ENCODE measurements around the gene BRINP2.

Gene BRINP2

DNA sequence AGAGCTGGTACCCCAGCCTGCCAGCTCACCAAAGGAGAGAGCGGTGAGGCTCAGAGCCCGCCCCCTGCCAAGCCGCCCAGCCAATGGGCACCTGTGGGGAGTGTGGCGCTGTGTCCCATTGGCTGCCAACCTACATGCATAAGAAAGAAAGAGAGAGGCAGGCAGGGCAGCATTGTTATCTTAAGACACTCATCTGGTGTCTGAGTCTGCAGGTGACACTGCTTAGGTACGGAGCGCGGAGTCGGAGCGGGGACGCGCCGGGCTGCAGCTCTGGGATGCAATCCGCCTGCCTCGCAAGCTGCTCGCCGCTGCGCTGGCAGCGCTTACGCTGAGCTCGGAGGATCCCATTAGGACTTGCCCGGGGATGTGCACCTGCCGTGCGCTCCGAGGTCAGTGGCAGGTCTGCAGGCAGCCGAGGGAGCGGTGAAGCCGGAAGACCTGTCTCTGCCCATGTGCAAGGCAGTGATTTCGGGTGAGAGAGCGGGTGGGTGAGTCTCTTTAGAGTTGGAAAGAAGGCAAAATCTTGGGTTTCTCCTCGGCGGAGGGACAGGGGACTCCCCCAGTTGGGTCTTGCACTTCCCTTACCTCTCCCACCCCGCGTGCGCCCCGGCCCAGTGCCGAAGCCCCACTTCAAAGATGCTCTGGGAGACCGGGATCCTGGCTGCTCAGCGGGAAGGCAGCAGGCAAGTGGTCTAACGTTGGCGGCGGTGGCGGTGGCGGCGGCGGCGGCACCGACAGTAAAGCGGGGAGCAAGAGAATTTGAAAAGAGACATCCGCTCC, at the start of gene BRINP2:
BRINP2 (plus strand) TSS at position 203 of the 780 bp plus-strand sequence. CDS start 58,919 bp downstream, outside the sequence.
- no peak for DNase-seq

GRCh38 chr1:177122461-177123251, 48.1 kb upstream of the BRINP2 start:
- DNase-seq: no peak

- no peak for DNase-seq
Measured at GRCh38 chr1:177124577-177125278, 46.0 kb upstream of the BRINP2 start.

DNA sequence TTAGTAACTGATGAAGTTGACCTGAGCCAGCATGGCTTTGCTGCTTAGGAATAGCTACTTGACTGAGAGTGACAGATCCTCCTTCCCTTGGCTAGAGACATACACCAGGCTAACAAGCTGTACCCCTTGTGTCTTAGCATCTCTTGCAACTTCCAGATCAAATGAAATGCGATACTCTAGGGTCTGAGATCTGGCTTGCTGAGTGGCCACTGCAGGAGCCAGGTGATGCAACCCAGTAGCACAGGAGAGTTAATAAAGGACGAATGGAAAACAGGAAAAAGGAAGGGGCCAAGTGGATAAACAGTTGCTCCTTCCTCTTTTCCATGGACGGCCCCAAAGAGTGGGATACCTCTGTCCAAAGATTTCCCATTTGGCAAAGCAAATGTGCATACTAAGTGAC, 44.5 kb upstream of the BRINP2 start:
- DNase-seq: no peak

DNA sequence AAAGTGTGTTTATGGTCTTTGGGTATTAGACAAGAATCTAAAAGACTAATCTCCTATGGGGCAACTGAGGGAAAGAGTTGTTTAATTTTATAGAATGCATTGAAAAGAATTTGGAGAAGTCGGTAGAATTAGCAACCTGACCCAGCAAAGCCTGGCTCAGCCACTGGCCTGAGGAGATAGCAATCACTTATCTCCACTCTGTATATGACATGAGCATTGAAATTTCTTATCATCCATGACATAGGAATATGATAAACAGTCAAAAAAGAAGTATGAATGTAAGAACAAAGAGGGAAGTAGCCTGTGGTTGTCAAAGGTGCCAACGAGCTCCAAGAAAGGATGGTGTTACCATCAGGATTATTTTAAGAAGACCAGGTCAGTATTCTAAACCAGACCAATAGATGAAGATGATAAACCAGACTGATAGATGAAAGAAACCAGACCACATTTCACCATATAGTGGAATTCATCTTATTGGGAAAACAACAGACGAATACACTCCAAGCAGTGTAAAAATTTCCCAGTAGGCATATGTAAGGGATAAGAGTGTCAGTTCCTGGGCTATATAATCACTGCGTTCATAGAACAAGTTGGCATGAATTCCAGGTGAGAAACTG, 42.0 kb upstream of the BRINP2 start:
- no peak for DNase-seq

GRCh38 chr1:177130451-177130945, 40.3 kb upstream of the BRINP2 start:
- DNase-seq: no peak

- DNase-seq: no peak
Measured at GRCh38 chr1:177131723-177132122, 39.0 kb upstream of the BRINP2 start.

GRCh38 chr1:177132141-177132540, 38.6 kb upstream of the BRINP2 start:
- DNase-seq: no peak

GRCh38 chr1:177133977-177134538, 36.7 kb upstream of the BRINP2 start:
- no peak for DNase-seq

- no peak for DNase-seq
Measured at GRCh38 chr1:177135250-177135649, 35.5 kb upstream of the BRINP2 start.

- no peak for DNase-seq
Measured at GRCh38 chr1:177137814-177138213, 32.9 kb upstream of the BRINP2 start.

GRCh38 chr1:177138347-177138746, 32.4 kb upstream of the BRINP2 start:
- no peak for DNase-seq

- DNase-seq: no peak
Measured at GRCh38 chr1:177142010-177142409, 28.7 kb upstream of the BRINP2 start.

DNA sequence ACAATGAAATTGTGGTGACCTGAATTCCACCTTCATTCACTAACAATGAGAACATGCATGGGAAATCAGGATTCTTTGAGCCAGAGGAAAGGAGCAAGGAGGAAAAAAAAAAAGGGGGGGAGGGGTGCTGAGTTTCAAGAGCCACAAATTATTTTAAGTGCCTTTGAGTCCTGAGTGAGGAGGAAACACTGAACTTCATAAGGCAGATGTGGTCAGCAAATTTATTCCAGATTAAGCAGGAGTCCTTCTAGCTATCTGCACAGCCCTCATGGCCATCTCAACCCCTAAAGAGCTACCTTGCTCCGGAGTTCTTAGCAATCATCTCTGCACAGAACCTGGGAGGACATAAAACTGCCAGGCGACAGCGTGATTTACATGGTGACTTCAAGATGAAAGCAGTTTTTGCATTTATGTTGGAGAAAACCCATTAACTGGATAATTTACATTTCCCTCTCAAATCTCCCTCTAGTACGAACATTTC, 27.9 kb upstream of the BRINP2 start:
- no peak for DNase-seq

DNA sequence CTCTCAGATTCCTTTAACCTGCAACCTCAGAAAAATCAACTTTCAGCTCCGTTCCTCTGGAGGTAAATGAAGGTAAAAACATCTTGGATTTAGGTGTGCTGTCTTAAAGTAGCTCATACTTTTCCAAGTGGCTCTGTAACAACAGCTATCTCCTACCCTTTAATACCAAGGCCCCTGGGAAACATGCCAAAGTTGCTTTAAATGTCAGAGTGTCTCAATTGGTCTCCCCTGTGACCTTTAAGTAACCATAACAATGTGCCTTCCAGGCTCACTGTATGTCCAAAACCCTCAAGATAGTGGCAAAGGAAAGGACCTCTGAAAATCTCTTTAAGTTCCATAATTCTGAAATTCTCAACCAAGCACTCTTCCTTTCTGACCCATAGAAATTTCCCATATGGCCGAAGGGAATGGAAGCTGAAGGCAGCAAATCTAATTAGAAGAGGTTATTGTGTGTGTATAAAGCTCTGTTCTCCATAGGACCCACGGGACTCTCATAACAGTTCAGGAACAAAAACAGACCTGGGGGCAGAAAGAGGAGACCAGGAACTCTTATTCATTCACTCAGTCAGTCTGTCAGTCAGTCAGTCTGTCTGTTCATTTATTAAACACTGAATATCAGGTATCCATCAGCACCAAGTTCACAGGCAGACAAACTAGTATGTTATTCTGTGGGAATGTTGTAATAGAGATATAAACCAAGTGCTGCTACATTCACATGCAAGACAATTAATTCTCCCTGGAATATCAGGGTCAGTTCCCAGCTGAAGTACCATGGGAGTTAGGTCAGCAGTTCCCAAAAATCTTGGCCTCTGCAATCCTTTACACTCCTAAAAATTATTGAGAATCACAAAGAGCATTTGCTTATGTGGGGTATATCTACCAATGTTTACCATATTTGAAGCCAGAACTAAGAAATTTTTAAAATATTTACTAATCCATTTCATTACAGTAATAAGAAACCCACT, 25.4 kb upstream of the BRINP2 start:
- DNase-seq: no peak

- no peak for DNase-seq
Measured at GRCh38 chr1:177146499-177146898, 24.3 kb upstream of the BRINP2 start.

DNA sequence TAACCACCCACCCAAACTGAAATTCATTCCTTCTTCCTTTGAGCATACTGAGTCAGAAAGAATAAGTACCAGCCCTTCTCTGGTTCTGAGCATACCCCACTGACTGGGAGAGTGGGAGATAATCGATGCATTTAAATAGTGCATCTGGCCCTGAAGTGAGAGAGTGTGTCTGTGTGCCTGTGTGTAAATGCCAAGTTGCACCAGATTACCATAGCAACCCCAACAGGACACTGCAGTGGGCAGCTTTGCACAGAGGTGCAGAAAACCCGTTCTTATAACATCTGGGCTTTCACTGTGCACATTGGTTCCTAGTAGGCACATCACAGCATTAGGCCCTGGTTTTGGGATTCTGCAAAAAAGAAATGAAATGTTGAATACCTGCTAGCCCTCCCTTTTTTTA, 8.5 kb upstream of the BRINP2 start:
- DNase-seq: no peak

DNA sequence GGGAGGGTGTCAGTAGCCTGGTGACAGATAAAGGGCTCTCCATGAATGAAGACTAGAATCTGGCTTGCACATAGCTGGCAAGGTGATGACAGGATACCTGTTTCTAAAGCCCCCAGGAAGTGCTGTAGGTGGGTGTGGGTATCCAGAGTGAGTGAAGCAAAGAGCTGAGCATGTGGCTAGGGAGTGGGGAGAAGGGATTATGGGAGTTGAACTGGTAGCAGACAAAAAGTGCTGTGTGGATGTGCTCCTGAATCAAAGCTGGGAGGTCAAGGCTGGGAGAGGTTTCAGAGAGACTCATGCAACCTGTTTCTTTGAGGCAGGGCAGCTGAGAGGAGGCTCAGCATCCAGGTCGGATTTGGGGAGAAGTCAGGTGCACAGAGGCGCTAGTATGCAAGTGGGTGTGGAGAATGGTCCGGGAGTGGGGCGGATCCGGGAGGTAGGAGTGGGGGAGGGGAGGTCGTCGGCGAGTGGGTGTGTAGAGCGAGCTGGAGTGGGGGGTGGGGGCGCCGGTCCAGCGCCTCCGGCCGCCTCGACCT, 6.8 kb upstream of the BRINP2 start:
- no peak for DNase-seq

DNA sequence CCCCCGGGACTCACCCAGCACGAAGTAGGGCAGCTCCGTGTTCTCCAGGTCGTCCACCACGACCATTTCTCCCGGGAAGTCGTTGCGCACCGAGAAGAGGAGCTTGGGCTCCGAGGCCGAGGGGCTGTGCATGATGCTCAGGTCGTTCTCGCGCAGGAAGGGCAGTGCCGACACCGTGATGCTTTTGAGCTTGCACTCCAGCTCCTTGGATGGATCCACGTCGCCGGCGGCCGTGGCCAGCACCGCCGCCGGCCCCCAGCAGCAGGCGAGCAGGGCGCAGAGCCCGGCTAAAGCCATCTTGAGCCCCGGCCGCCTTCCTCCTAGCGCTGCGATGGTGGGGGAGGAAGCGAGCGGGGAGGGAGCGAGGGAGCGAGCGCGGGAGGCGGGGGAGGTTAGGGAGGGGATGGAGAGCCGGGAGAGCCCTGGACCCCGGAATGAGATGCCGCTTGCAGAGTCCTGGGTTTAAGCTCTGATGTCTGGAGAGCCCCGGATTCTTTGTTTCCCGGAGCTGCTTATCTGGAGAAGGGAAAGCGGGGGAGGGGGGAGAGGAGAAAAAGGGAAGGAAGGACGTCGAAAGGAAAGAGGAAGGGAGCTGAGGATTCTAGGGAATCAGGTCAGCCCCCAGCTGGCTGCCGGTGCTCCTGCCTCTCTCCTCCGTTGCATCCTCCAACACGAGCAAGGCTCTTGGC, 6.2 kb upstream of the BRINP2 start, which contains the start of gene ASTN1:
ASTN1 (minus strand) TSS at position 333 of the 689 bp plus-strand sequence; CDS start at position 297, 36 bp downstream.
- DNase-seq: no peak

- no peak for DNase-seq
Measured at GRCh38 chr1:177165069-177165439, 5.7 kb upstream of the BRINP2 start.
